A673 (cell line): Measurements from ENCODE around the gene PDLIM4. TPM values are rescaled to one million over a fixed set of nuclear protein-coding genes. Genes with fewer than 3 reads are reported as not detected.

Experiments
- BruUV-seq: library from RNA; stranded (reverse); fragments of 400-500 nt; replicated peaks from 2 replicates; lab custom pipeline; 2021; lab: Mats Ljungman, UMichigan
- CTCF ChIA-PET: fragments of 300-600 bp; sonication (Branson Sonifier 250); formaldehyde crosslinking; loops from one replicate; lab custom pipeline; 2022; ENCODE audit warnings: antibody characterized with exemption; lab: Charles Lee
- POLR2A ChIA-PET: fragments of 300-600 bp; sonication (Branson Sonifier 250); formaldehyde crosslinking; loops from one replicate; lab custom pipeline; 2022; ENCODE audit warnings: antibody characterized with exemption; ENCODE audit not compliant: low non-redundant PET; lab: Charles Lee
- DNase-seq: peaks from one replicate; pipeline ENCODE4 v3.0.0-alpha.2; 2015; ENCODE audit warnings: low spot score
- H3K27ac ChIP-seq: fragments of 200-600 bp; sonication (generic); 2 replicates; pipeline ENCODE4 v1.5.1; 2016; ENCODE audit warnings: mixed run types, low read depth, mild to moderate bottlenecking, mixed read lengths, antibody characterized with exemption, low read length; ENCODE audit not compliant: poor library complexity, severe bottlenecking
- H3K27me3 ChIP-seq: fragments of 200-600 bp; sonication (generic); replicated peaks from 2 replicates; pipeline ENCODE4 v1.6.1; 2017; ENCODE audit warnings: mixed run types, low read depth, mild to moderate bottlenecking, mixed read lengths, antibody characterized with exemption, low read length; ENCODE audit not compliant: insufficient read depth, poor library complexity
- H3K36me3 ChIP-seq: fragments of 200-600 bp; sonication (generic); 2 replicates; pipeline ENCODE4 v1.6.1; 2016; ENCODE audit warnings: mixed run types, mild to moderate bottlenecking, mixed read lengths, antibody characterized with exemption, low read length; ENCODE audit not compliant: insufficient read depth, poor library complexity, severe bottlenecking
- H3K4me1 ChIP-seq: fragments of 200-600 bp; sonication (generic); 2 replicates; pipeline ENCODE4 v1.6.1; 2017; ENCODE audit warnings: mixed run types, mild to moderate bottlenecking, mixed read lengths, antibody characterized with exemption, low read length; ENCODE audit not compliant: insufficient read depth, poor library complexity, severe bottlenecking
- H3K4me3 ChIP-seq: fragments of 200-600 bp; sonication (generic); 2 replicates; pipeline ENCODE4 v1.5.1; 2016; ENCODE audit warnings: low read depth, mixed run types, mild to moderate bottlenecking, mixed read lengths, low read length; ENCODE audit not compliant: poor library complexity, severe bottlenecking
- H3K9me3 ChIP-seq: fragments of 200-600 bp; sonication (generic); 2 replicates; pipeline ENCODE4 v1.6.1; 2016; ENCODE audit warnings: mixed run types, low read depth, mild to moderate bottlenecking, mixed read lengths, antibody characterized with exemption, low read length; ENCODE audit not compliant: poor library complexity, severe bottlenecking
- EZH2 ChIP-seq: fragments of 200-600 bp; sonication (generic); IDR thresholded peaks from 2 replicates; pipeline ENCODE4 v1.6.1; 2017; ENCODE audit warnings: borderline replicate concordance, low read depth, mild to moderate bottlenecking, mixed read lengths, antibody characterized with exemption, low read length; ENCODE audit not compliant: poor library complexity, severe bottlenecking
- intact Hi-C: fragments of 100-400 bp; cut with micrococcal nuclease; formaldehyde crosslinking; loops from one replicate; pipeline ENCODE4 v1.10.0; 2022; ENCODE audit not compliant: unreplicated experiment
- total RNA-seq: library from RNA; stranded (reverse); gene quantifications from 2 replicates; pipeline ENCODE4 v1.2.3, GENCODE V29; 2021
- TF ChIP-seq, protein P1 (sequence below): fragments of 300-800, 200-600 bp; sonication (generic); conservative IDR thresholded peaks from 2 replicates; pipeline ENCODE4 v1.5.1; 2017; ENCODE audit warnings: low read depth, mild to moderate bottlenecking, antibody characterized with exemption, low read length, moderate library complexity, mixed read lengths

The PDLIM4 gene
- total RNA-seq, 1 experiment from 2014 or later: 6.0 TPM

DNA sequence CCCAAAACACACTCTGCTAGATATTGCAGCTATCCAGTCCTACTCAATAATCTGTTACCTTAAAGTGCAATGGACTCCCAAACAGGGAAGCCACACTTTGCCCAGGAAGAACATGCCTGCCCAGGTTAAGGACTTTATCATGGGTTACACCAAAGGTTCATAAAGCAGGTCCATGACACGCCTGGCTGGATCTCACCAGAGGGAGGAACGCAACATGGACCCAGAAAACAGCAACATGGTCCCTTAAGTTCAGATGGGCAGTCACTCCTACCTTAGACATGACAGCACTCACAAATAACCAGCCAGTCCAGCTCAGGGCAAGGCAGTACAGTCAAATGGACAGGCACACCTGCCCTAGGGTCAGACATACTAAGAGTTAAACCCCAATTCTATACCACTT lies 33.6 kb upstream of the PDLIM4 start:
- POLR2A ChIA-PET: no interaction called here
- intact Hi-C loops: no loop called here
- H3K27me3 ChIP-seq: no peaks in the 10 kb centered on the region

DNA sequence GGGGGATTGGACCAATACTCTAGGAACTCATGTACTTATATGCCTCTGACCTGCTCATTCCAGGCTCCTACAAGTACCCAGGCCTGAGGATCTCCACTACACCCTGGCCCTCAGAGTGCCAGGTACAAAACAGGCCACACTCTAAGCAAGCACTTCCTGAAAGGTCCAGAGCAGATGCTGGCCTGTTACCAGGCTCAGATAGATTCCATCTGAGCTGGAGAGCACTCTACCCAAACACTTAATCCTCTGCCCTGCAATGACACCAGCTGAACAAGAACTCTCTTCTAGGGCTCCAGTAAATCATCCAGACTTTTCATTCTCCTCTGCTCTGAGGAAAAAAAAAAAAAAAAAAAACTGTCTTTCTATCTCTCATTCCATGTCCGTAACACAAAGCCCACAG lies 32.8 kb upstream of the PDLIM4 start:
- no peak for TF ChIP-seq EZH2
- TF ChIP-seq, protein P1, sequence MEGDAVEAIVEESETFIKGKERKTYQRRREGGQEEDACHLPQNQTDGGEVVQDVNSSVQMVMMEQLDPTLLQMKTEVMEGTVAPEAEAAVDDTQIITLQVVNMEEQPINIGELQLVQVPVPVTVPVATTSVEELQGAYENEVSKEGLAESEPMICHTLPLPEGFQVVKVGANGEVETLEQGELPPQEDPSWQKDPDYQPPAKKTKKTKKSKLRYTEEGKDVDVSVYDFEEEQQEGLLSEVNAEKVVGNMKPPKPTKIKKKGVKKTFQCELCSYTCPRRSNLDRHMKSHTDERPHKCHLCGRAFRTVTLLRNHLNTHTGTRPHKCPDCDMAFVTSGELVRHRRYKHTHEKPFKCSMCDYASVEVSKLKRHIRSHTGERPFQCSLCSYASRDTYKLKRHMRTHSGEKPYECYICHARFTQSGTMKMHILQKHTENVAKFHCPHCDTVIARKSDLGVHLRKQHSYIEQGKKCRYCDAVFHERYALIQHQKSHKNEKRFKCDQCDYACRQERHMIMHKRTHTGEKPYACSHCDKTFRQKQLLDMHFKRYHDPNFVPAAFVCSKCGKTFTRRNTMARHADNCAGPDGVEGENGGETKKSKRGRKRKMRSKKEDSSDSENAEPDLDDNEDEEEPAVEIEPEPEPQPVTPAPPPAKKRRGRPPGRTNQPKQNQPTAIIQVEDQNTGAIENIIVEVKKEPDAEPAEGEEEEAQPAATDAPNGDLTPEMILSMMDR: no peak
- Histone ChIP-seq H3K4me3 (no peak overlapping the region), H3K36me3 (no peaks in the 10 kb centered on the region), H3K27ac (no peak overlapping the region), H3K9me3 (no peaks in the 10 kb centered on the region), H3K4me1 (peaks cover 18% of the 10 kb centered on the region), H3K27me3 (no peaks in the 10 kb centered on the region)
- intact Hi-C loops: no loop called here
- no TSS peak for BruUV-seq
- POLR2A ChIA-PET: no interaction called here
- DNase-seq: no peak
- CTCF ChIA-PET: interaction anchor here (0.7 kb wide), 1 partner anchor 626 kb away, joined by 8 read pairs; no protein-coding TSS in a partner anchor

More for the DNA sequence above, 33.6 kb upstream of the PDLIM4 start:
- TF ChIP-seq, protein P1: no peak
- no peak for TF ChIP-seq EZH2
- peaks cover 18% of the 10 kb centered on the region for H3K4me1 ChIP-seq
- H3K9me3 ChIP-seq: no peaks in the 10 kb centered on the region
- no peaks in the 10 kb centered on the region for H3K36me3 ChIP-seq
- no TSS peak for BruUV-seq
- H3K4me3 ChIP-seq: no peak overlapping the region
- no peak overlapping the region for H3K27ac ChIP-seq
- CTCF ChIA-PET: no interaction called here
- DNase-seq: no peak

DNA sequence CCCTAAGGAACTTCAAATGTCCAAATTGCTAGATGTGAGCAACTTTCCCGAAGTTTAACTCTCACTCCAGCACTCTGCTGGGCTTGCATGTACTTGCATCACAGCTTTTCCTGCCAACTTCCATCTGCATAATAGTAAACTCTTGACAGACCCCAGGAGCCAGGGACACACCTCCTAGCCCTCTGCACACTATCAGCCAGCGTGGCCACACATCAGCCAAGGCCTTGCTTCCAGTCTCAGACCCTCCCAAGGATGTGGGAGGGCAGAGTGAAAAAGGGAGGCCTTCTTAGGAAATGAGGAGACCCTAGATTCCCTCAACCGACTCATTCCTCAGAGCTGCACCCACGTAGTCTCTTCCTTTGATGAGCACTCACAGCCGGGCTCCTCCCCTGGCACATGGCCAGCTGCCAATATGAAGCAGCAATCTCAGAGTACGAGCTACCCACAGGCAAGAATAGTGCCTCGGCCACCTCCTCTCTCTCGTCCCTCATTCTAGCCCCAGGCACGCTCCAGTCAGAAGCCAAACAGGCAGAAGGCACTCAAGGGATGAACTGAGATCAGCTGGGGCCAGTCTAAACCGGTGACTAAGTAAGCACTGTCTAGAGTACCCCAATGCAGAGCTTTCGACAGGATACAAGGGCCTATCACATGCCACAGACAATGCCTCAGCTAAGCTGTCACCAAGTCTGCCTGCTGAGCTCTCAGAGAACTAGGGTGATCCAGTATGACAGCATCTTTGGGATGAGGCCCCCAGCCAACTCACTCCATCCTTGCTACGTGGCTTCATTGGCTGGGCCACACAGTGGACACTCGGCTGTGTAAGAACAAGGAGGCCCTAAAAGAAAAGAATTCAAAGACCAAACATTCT lies 32.1 kb upstream of the PDLIM4 start:
- intact Hi-C loops: no loop called here
- H3K27me3 ChIP-seq: no peaks in the 10 kb centered on the region
- POLR2A ChIA-PET: no interaction called here
- no peak for TF ChIP-seq EZH2
- TF ChIP-seq, protein P1: no peak
- H3K27ac ChIP-seq: no peak overlapping the region
- CTCF ChIA-PET: no interaction called here
- H3K36me3 ChIP-seq: no peaks in the 10 kb centered on the region
- BruUV-seq: no TSS peak
- H3K4me1 ChIP-seq: peaks cover 18% of the 10 kb centered on the region
- no peaks in the 10 kb centered on the region for H3K9me3 ChIP-seq
- DNase-seq: peak; percentile 70
- no peak overlapping the region for H3K4me3 ChIP-seq
